C1 segment of cervical spinal cord (tissue), 14 donors: Measurements from ENCODE around the gene LRIT1.
A peak's percentile ranks its signal among the peaks of the same experiment; 100 is the strongest.
"Not testable (repeated sequence)": the region's sequence is repeated elsewhere in the genome, so short reads cannot be mapped to it uniquely, and the experiment has no call there.

Source experiments
- DNase-seq, 14 donors: peaks; one replicate each; lab custom pipeline; 2025; lab: John Stamatoyannopoulos, UW

The LRIT1 gene, protein sequence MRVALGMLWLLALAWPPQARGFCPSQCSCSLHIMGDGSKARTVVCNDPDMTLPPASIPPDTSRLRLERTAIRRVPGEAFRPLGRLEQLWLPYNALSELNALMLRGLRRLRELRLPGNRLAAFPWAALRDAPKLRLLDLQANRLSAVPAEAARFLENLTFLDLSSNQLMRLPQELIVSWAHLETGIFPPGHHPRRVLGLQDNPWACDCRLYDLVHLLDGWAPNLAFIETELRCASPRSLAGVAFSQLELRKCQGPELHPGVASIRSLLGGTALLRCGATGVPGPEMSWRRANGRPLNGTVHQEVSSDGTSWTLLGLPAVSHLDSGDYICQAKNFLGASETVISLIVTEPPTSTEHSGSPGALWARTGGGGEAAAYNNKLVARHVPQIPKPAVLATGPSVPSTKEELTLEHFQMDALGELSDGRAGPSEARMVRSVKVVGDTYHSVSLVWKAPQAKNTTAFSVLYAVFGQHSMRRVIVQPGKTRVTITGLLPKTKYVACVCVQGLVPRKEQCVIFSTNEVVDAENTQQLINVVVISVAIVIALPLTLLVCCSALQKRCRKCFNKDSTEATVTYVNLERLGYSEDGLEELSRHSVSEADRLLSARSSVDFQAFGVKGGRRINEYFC

DNA sequence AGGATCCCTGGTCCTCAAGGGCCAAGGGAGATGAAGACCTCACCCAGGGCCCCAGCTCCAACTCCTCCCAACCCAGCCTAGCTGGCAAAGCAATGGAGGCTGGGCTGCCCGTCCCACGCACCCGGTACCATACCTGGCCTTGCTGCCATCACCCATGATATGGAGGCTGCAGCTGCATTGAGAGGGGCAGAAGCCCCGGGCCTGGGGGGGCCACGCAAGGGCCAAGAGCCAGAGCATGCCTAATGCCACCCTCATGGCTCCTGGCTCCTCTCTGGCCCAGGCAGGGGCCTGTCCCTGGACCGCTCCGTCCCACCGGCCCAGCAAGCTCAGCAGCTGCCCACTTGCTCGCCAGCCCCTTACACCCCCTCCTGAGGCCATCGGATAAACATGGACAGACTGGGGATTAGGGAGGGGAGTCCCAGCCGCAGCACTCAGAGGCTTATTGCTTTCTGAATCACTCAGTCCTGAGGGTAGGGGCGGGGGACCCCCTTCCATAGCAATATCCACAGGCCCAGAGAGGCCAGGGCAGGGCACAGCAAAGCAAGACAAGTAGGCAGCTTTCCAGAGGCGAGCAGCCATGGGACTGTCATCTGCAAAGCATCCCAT, at the start of gene LRIT1:
TSS of gene LRIT1 (minus strand) at position 362 of the 606 bp plus-strand sequence. CDS start at position 255, 107 bp downstream.
- DNase-seq, result no peak

DNA sequence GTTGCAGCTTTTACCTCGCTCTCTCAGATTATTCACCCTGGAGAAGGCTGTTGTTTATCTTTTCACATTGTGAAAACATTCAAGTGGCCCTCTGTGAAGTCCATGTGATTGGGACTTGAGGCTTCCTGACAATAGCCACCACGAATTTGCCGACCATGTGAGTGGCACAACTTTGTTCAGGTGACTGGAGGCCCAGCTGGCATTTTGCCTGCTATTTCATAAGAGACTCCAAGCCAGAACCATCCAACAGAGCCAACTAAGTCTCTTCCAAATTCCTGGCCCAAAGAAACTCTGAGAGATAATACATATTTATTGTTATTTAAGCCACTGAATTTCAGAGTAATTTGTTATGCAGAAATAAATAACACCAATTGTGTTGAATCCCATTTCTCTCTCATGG, 48.9 kb upstream of the LRIT1 start:
- no peak for DNase-seq

DNA sequence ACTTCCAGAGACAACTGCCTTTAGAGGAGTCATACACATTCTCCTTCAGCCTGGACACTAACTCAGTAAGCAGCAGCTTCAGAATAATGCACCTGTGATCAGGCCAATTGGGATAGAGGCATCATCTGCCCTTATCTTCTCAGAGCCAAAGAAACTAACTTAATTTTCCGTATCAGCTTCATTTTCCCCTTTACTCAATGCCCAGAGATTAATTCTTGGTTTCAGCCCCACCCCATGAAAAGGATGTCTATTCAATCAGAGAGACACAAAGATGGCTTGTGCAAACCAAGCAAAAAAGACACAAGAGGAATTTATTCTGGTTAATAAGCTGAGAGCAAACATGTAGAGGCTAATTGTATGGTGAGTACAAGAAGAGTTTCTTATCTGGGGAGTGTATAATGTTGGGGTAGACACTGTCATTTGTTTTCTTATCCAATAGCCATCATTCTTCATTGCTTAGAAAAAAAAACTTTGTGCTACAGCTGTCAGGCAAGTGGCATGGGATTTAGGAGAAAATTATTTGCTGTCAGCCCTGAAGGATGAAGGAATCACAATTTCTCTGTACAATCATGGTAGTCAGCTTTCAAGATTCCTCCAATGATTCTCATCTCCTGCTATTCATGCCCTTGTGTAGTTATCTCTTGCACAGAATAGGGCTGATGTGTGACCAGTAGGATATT, 48.3 kb upstream of the LRIT1 start:
- DNase-seq, result no peak

DNA sequence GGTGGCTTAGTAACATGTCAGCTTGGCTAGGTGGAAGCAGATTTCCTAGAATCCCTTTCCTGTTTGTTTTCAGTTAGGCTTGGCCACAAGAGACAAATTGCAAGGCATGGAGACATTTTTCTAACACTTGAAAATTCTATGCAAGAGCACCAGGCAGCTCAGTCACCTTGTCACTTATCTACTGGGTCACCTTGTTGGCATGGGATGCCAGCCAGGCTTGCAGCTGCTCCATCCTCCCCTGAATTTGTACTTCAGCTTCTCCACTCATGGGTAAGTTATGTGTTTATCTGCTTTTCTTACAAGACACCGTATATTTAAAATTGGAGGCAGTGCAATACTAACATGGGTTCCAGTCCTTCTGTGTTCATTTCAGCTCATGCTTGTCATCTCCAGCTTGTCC, 46.8 kb upstream of the LRIT1 start:
- DNase-seq, result no peak

DNA sequence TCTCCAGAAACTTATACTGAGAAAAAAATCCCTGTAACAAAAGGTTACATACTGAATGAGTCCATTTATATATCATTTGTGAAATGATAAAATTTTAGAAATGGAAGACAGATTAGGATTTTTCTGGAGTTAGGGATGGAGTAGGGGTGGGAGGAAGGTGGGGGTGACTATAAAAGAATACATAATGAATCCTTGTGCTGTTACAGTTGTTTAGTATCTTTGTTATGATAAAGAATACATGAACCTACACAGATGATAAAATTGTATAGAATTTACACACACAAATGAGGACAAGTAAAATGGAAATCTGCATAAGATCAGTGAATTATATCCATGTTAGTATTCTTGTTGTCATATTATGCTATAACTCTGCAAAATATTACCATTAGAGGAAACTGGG, 45.3 kb upstream of the LRIT1 start:
- no peak for DNase-seq

DNA sequence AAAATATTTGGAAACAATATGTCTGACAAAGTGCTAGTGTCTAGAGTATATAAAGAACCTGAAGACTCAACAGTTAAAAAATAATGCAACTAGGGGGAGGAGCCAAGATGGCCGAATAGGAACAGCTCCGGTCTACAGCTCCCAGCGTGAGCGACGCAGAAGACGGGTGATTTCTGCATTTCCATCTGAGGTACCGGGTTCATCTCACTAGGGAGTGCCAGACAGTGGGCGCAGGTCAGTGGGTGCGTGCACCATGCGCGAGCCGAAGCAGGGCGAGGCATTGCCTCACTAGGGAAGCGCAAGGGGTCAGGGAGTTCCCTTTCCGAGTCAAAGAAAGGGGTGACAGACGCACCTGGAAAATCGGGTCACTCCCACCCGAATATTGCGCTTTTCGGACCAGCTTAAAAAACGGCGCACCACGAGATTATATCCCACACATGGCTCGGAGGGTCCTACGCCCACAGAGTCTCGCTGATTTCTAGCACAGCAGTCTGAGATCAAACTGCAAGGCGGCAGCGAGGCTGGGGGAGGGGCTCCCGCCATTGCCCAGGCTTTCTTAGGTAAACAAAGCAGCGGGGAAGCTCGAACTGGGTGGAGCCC, 38.6 kb upstream of the LRIT1 start:
- DNase-seq, result not testable (repeated sequence)

DNA sequence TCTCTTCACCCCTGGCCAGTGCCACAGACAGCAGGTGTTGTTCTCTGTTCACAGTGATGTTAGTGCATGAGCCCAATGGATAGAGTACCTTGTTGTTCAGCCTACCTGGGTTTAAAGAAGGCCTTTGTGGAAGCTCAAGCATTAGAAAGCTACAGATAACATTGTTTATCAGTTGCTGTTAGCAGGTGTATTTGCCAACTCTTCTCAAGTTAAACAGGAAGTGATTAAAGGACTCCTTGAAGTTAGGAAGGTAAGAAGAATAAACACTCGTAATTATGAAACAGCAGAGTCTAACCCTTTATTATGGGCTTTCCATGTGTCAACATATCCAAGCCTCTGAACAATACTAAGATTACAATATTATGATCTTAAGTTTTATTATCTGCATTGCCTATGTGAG, 29.4 kb upstream of the LRIT1 start:
- DNase-seq, result no peak

DNA sequence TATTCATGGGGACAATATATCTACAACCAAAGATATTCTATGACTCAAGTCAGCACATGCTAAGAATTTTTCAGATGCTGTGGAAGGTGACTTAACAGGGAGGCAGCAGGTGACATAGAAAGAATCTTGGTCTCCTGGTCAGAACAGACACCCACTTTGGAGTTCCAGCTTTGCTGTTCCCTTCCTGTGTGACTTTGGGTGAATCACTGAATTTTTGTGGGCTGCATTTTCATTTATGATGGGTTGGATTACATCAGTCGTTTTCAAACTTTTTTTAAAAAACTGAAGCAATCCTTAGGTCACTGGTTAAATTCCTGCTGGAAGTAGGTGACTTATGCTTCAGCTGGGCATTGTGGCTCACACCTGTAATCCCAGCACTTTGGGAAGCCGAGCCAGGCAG, 28.4 kb upstream of the LRIT1 start:
- DNase-seq, result no peak

DNA sequence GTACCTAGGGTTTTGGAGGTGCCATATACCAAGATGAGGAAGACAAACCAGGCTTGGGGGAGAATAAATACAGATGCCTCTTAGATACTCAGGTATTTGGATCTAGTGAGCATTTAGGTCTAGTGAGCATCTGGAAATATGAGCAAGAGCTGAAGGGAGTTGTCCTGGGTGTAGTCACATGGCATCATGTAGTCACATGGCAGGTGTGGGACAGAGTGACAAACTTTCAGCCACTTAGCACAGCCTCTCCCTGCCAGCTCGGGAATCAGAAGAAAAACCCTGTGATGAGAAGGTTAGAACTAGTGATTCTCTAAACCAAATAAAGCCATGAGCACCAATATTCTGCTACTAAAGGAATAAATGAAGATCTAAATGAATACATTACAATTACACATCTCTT, 27.8 kb upstream of the LRIT1 start:
- no peak for DNase-seq

DNA sequence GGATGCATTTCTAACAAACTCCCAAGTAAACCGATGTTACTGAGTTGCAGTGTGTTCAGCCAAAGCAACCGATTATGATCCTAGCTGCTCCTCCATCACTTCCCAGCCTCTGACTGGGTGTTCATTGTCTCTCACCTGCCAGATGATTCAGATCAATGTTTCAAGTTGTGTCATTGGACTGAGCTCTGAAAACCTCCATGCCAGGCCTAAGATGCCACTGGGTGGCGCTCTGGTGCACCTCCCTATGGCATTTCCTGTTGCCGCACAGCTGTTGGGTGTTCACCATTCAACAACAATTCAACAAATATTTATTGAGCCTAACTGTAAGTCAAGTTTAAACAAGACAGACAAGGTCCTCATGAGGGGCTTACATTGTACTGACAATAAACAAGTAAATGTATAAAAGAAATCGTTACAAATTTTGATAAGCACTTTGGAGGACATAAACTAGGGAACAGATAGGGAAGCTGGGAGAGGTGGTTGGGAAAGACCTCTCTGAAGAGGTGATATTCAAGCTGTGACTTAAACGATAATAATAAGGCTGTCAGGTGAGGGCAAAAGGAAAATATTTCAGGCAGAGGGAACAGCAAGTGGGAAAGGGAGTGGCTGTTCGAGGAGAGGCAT, 26.3 kb upstream of the LRIT1 start:
- DNase-seq, result peak in 3 of 14 donors; percentile 3 to 31 (median 10)

DNA sequence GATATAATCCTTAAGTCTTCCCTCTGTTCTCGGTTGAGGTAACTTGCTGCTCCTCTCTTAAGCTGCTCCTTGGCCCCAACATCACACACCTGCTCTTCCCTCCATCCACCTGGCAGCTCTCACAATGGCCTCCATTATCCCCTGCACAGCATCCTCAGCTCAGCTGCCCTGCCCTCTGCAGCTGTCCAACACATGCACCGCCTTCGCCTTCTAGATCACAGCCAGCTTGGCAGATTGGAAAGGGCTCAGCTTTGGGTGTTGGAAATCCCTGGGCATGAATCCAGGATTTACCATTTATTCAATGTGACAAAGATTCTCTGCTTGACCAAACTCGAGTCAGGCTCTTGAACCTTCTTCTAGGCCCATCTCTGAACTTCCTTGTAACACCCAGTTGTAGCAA, 24.1 kb upstream of the LRIT1 start:
- peak in 2 of 14 donors; percentile 5 to 12 for DNase-seq

DNA sequence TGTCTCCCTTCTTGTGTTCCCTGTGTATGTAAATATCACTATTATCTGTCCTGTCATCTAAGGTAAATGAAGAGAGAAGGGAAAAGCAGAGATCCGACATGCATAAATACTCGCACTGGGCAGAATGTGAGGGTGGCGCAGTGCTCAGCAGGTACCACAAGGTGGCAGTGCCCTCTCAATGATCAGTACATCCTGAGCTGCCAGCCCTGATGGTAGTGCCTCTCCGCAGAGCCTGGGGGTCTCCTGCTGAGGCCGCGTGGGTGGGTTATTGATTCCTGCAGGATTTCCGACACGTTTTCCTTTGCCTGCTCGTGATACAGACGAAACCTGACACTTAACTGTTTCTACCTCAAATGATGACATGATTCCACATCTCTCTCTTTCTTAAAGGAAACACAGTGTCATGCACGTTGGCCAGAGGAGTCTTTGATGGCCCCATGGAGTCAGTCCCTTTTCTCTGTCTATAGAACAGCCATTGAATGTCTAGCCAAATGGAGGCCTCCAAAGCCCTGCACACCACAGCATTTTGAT, 23.3 kb upstream of the LRIT1 start:
- DNase-seq, result peak in 12 of 14 donors; percentile 21 to 67 (median 41)

DNA sequence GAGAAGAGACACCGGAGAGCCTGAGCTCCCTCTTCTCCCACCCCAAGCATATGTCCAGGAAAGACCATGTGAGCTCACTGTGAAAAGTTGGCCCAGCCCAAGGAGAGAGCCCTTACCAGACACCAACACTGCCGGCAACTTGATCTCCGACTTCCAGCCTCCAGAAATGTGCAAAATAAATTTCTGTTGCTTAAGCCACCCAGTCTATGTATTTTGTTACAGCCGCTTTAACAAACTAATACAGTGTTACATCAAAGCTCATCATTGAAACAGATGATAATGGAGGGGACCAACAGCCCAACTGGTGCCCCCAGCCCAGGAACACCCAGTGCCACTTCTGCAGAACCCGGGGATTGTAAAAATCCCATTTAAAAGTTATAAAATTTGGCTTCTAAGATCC, 22.4 kb upstream of the LRIT1 start:
- DNase-seq, result no peak

DNA sequence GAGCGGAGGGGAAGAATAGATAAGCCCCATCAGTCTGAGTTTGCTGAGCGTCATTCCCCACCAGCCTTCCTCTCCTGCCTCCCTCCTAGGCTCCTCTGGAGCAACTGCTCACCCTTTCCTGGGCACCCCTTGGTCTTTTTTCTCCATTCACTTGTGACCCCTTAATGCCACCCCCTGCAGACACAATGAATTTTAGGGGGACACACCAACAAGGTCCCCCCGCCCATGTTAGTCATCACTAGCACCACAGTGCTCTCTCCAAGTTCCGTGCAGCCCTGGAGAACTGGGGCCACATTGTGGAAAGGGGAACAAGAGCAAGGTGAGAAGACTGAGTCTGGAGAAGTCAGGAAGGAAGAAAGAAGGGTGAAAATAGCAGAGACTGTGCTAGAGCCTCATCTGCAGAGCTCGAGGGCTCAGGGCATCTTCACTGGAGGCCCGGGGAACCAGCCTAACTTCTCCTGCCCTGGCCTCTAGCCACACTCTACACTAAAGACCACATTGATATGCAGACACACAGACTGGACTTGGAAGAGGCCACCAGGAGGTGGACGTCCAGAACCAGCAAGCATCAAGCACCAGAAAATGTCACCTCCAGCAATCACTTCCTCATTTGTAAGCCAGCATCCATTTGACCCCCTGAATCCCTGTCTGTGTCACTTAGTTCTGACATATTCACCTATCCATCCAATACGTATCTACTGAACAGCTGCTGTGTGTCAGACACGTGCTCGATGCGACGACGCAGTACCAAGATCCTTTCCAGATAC, 21.0 kb upstream of the LRIT1 start:
- no peak for DNase-seq

DNA sequence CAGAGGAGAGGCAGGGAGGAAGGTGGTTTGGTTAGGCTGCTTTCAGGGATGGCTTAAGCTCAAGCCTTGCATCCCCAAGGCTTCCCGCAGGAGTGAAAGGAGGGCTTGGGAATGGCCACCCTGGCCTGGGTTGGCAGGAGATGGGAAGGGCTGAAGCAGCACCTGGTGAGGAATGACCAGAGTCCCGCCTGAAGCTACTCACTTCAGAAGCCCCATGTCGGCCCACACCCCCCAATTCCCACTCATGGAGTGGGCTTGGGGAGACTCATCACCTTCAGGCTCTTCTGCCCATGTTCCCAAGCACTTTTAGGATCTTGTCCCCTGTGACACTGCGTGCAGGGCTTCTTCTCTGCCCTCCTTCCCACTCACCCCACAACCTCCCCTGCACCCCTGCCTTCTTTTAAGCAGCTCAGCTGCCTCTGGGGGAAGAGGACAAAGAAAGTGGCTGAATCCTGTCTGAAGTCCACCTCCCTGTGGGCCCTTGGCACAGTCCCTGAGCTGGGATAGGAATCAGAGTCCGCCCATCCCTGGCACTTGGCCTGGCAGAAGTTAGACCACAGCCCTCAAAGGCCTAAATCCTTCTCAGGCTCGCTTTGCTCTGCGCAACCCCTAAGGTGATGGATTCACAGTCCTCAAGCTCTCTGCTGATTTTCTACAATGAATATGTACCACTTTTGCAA, 20.0 kb upstream of the LRIT1 start:
- peak in 2 of 14 donors; percentile 7 to 11 for DNase-seq

DNA sequence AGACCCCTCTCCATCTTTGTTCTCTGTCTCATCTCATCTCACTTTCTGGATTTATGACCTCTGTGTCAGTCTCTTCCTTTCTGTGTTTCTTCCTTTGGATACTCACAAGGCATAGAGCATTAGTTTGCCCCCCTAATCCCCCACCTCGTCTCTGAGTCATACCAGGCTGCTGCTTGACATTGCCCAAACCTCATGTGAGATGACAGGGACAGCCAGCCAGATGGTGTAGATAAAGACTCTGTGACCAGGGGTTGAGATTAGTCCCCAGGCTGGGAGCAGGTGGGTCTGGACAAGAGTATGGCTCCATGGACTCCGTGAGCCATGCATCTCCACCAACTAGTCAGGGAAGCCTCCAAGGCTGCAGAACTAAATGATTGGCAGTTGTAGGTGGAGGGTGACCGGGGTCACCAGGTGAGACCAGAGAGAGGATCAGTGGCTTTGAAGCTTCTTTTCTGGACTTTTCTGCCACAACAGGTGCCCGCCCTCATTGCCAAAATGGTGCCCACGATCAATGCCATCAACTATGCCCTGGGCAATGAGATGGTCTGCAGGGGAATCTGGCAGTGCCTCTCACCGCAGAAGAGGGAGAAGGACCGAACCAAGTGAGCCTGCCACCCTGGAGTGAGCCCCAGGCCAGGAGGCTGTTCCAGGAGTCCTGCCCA, 16.8 kb upstream of the LRIT1 start:
- DNase-seq, result no peak

DNA sequence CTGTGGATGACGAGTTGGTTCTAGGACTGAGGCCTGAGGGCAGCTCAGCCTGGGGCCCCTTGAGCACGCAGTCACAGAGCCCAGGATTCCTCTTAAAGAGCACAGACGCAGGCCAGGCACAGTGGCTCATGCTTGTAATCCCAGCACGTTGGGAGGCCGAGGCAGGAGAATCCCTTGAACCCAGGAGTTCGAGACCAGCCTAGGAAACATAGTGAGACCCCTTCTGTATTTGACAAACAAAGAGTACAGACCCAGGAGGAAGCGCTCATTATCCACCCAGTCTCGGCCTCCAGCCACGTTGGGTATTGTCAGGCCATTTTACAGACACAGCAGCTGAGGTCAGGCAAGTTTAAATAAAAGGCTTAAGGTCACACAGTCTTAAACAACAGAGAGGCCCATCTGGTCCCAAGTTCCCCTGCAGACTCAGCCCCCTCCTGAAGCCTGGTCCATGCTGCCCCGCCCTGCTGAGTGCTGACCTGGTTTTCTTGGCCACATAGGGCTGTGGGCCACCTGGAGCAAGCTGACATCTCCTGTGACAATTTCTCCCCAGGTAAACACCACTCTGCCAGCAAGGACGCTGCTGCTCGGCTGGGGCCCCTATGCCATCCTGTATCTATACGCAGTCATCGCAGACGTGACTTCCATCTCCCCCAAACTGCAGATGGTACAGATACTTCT, 16.1 kb upstream of the LRIT1 start:
- DNase-seq, result peak in 1 of 14 donors; percentile 19

DNA sequence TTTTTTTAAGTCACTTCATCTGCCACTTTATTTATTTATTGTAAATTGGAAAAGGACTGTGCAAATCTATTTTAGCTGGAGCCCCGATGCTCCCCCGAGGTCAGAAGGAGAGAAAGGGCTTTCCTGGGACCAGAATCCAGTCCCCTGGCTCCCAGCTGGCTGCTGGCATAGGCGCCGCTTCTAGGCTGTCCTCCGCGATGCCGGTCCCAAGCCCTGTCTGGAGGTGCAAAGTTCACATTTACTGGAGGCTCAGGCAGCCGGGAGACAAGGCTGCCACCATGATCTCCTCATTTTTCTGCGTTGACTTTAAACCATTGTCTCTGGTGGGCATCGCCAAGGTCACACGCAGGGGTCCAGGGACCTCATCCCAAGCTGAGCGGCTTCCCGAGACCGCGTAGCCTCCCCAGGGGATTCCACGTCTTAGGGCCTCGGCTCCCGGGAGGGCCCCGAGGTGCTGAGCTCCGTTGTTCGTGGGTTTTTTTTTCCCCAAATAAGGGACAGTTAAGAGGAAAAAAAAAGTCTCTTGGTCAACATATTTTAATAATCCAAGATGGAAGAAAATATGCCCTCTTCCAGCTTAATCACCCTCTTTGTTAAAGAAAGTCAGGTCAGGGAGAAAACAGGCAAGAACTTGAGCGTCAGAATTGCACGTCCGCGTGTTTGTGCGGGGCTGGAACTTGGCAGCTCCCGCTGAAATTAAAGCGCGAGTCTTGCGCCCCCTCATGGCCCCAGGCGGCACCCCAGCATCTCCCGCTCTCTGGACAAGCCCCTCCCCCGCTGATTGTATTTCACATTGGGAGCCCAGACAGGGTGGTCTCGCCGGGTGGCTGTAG, 15.4 kb upstream of the LRIT1 start:
- DNase-seq, result peak in 8 of 14 donors; percentile 15 to 63 (median 28)
